ENCODE data around the gene ASCL5.

DNA sequence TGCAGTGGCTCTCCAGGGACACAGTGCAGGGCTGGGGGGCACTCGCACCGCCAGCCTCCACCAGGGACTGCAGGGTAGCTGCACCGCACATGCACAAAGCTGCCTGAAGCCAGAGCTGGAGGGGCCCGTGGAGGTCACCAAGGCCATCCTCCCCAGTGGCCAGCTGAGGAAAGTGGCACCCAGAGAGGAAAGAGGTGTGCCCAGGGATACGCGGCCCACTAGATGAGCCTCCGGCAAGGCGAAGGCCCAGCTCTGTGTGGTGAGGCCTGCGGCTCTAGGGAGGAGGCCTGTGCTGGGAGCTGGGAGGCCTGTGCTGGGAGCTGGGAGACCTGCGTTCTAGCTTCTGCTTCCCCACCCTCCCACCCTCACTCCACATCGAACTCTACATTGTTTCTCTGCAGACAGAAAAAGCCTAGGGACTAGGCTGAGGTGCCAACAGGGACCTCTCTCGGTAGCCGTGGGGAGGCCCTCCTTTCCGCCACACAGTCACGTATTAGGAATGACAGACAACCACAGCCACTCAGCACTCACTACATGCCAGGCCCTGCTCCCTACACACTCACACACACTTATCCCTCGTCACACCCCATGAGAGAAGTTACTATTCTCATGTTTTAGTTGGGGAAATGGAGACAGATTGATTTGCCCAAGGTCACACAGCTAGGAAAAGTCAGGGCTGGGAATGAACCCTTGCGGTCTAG, 921 bp upstream of the ASCL5 start:
- TF ChIP-seq NCOA2 (IDR thresholded peaks at IDR 0.05; ENCODE audit: partially characterized antibody in 2 of 2), result no peak
- no peak for TF ChIP-seq NFYB (IDR thresholded peaks at IDR 0.05; ENCODE audit: extremely low read depth, insufficient read length)
- no peak for TF ChIP-seq CTCF (IDR thresholded peaks at IDR 0.05 in 2 of 3, conservative IDR thresholded peaks at IDR 0.05 in 1 of 3; ENCODE audit: insufficient read depth in 2 of 3, low read depth in 1 of 3, low read length in 3 of 3)
- no peak for TF ChIP-seq TARDBP (IDR thresholded peaks at IDR 0.05)
- TF ChIP-seq, protein P1, sequence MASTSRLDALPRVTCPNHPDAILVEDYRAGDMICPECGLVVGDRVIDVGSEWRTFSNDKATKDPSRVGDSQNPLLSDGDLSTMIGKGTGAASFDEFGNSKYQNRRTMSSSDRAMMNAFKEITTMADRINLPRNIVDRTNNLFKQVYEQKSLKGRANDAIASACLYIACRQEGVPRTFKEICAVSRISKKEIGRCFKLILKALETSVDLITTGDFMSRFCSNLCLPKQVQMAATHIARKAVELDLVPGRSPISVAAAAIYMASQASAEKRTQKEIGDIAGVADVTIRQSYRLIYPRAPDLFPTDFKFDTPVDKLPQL (IDR thresholded peaks at IDR 0.05; ENCODE audit: extremely low read depth, insufficient read length), result no peak
- no peak for TF ChIP-seq PRDM10 (IDR thresholded peaks at IDR 0.05; ENCODE audit: partially characterized antibody)
- TF ChIP-seq ZNF407 (IDR thresholded peaks at IDR 0.05; ENCODE audit: low read depth), result no peak
- TF ChIP-seq CHD1 (IDR thresholded peaks at IDR 0.05; ENCODE audit: low read length), result no peak
- no peak for TF ChIP-seq FOS (IDR thresholded peaks at IDR 0.05; ENCODE audit: extremely low read depth, insufficient read length)
- TF ChIP-seq POLR2A (conservative IDR thresholded peaks at IDR 0.05), result no peak

All from K562 (cell line).